Activated CD4-positive, alpha-beta T cell treated with anti-CD3 and anti-CD28 coated beads, Interleukin-2, amount 50 U/mL, for 48 hours (primary cell): ENCODE data around the gene FAM241B.

Source experiments
- DNase-seq, 2 experiments: peaks; one replicate each; pipeline ENCODE4 v3.0.0-alpha.2; 2020

The FAM241B gene

GRCh38 chr10:69629897-69630650, at the start of gene FAM241B:
FAM241B (plus strand) TSS chr10:69630247; CDS start chr10:69631744, 1,497 bp downstream.
- peak; percentile 77 to 79 for DNase-seq

- DNase-seq: no peak
Observed at GRCh38 chr10:69580435-69580834, 49.6 kb upstream of the FAM241B start.

GRCh38 chr10:69583106-69583505, 46.9 kb upstream of the FAM241B start:
- DNase-seq: no peak

GRCh38 chr10:69584624-69585023, 45.4 kb upstream of the FAM241B start:
- DNase-seq: no peak

- no peak for DNase-seq
Observed at GRCh38 chr10:69588358-69588757, 41.7 kb upstream of the FAM241B start.

GRCh38 chr10:69600761-69601330, 29.2 kb upstream of the FAM241B start:
- DNase-seq: no peak

- DNase-seq: no peak
Observed at GRCh38 chr10:69609077-69609476, 21.0 kb upstream of the FAM241B start.

- DNase-seq: no peak
Observed at GRCh38 chr10:69612760-69613159, 17.3 kb upstream of the FAM241B start.

- no peak for DNase-seq
Observed at GRCh38 chr10:69614130-69614529, 15.9 kb upstream of the FAM241B start.

- no peak for DNase-seq
Observed at GRCh38 chr10:69616358-69616757, 13.7 kb upstream of the FAM241B start.

- no peak for DNase-seq
Observed at GRCh38 chr10:69618746-69619145, 11.3 kb upstream of the FAM241B start.

GRCh38 chr10:69619626-69620025, 10.4 kb upstream of the FAM241B start:
- DNase-seq: no peak

GRCh38 chr10:69620625-69621024, 9.4 kb upstream of the FAM241B start:
- no peak for DNase-seq

GRCh38 chr10:69624245-69624786, 5.7 kb upstream of the FAM241B start:
- DNase-seq: no peak

- DNase-seq: no peak
Observed at GRCh38 chr10:69626826-69627225, 3.2 kb upstream of the FAM241B start.

- no peak for DNase-seq
Observed at GRCh38 chr10:69628891-69629290, 1.2 kb upstream of the FAM241B start.

GRCh38 chr10:69629519-69629896, 539 bp upstream of the FAM241B start:
- peak in 1 of 2 experiments; percentile 12 for DNase-seq

- no peak for DNase-seq
Observed at GRCh38 chr10:69630651-69631400, 779 bp downstream of the FAM241B start.

- no peak for DNase-seq
Observed at GRCh38 chr10:69631566-69631965, 1.5 kb downstream of the FAM241B start.

GRCh38 chr10:69632516-69633199, 2.6 kb downstream of the FAM241B start:
- no peak for DNase-seq

- no peak for DNase-seq
Observed at GRCh38 chr10:69633673-69634635, 3.9 kb downstream of the FAM241B start.
